GM12873 (cell line): Measurements from ENCODE around the gene TICRR.

Experiments
- TF ChIP-seq, protein P1 (sequence below): IDR thresholded peaks from 2 replicates; pipeline ENCODE4 v1.5.1; 2012; ENCODE audit warnings: low read depth, mild to moderate bottlenecking, moderate library complexity, low read length, control low read depth; ENCODE audit not compliant: insufficient read depth; ENCODE audit errors: missing control alignments

TICRR gene

GRCh38 chr15:89533861-89534544, 41.3 kb upstream of the TICRR start:
- TF ChIP-seq, protein P1, sequence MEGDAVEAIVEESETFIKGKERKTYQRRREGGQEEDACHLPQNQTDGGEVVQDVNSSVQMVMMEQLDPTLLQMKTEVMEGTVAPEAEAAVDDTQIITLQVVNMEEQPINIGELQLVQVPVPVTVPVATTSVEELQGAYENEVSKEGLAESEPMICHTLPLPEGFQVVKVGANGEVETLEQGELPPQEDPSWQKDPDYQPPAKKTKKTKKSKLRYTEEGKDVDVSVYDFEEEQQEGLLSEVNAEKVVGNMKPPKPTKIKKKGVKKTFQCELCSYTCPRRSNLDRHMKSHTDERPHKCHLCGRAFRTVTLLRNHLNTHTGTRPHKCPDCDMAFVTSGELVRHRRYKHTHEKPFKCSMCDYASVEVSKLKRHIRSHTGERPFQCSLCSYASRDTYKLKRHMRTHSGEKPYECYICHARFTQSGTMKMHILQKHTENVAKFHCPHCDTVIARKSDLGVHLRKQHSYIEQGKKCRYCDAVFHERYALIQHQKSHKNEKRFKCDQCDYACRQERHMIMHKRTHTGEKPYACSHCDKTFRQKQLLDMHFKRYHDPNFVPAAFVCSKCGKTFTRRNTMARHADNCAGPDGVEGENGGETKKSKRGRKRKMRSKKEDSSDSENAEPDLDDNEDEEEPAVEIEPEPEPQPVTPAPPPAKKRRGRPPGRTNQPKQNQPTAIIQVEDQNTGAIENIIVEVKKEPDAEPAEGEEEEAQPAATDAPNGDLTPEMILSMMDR: no peak

- TF ChIP-seq, protein P1: no peak
Observed at GRCh38 chr15:89539027-89539426, 36.2 kb upstream of the TICRR start.

GRCh38 chr15:89542369-89542768, 32.9 kb upstream of the TICRR start:
- TF ChIP-seq, protein P1: no peak

DNA sequence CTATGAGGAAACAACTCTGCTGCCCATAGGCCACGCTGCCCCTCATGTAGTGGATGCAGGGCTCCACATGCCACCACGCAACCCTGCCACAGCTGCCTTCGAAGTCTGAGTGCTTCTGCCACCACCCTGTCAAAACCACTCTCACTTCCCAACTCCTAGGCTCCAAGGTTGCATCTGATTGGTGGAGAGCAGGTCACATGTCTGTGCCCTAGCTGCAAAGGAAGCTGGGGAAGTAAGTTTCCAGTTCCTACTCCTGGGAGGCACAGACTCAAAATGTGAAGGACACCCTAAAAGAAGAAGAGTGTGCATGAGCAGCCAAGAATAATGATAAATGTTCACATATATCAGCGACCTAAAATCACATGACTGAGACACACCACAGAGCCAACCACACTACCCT, 31.9 kb upstream of the TICRR start:
- TF ChIP-seq, protein P1: no peak

DNA sequence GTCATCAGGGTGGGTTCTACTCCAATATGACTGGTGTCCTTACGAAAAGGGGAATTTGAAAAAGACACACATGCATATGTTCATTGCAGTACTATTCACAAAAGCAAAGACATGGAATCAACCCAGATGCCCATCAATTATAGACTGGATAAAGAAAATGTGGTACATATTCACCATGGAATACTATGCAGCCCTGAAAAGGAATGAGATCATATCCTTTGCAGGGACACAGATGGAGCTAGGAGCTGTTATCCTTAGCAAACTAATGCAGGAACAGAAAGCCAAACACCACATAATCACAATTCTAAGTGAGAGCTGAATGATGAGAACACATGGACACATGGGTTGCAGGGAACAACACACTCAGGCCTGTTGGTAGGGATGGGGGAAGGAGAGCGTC, 24.8 kb upstream of the TICRR start:
- TF ChIP-seq, protein P1: no peak

- TF ChIP-seq, protein P1: no peak
Observed at GRCh38 chr15:89551550-89551949, 23.7 kb upstream of the TICRR start.

GRCh38 chr15:89553632-89554031, 21.6 kb upstream of the TICRR start:
- TF ChIP-seq, protein P1: no peak
